GM18511 (cell line): ENCODE measurements around the gene PRKCB.
"Not testable (repeated sequence)": the region's sequence is repeated elsewhere in the genome, so short reads cannot be mapped to it uniquely, and the experiment has no call there.

Source experiments
- ATAC-seq: cut with Tn5 transposase; IDR thresholded peaks from one replicate; pipeline ENCODE4 v1.9.1; 2021; ENCODE audit warnings: mild to moderate bottlenecking, moderate library complexity; ENCODE audit not compliant: unreplicated experiment

PRKCB gene

DNA sequence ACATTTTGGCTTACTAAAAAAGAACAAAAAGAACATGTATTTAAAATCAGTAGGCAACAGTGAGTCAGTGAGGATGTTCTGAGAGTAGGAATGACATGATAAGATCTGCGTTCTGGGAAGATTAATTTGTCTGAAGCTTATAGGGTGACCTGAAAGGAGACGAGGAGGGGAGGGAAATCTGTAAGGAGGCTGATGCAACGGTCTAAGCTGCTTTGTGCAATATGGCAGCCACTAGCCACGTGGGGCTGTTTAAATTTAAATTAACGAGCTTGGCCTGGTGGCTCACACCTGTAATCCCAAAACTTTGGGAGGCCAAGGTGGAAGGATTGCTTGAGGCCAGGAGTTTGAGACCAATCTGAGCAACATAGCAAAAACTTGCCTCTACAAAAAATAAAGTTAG, 238.8 kb downstream of the PRKCB start:
- no peak for ATAC-seq

DNA sequence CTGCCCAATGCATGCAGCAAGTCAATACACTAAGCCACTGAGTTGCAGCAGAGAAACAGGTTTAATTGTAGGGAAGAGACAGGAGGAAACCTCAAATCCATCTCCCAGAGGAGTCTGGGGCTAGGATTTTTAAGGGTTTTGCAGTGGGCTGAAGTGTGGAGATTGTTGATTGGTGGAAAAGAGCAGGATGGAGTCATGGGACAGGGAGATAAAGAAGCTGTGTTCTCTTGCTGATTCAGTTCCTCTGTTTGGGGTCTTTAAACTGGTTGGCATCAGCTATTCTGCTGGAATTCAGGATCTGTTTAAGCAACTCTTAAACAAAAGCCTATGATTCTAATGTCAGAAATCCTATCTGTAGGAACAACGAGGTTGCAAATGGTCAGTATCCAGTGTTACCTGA, 239.5 kb downstream of the PRKCB start:
- no peak for ATAC-seq

DNA sequence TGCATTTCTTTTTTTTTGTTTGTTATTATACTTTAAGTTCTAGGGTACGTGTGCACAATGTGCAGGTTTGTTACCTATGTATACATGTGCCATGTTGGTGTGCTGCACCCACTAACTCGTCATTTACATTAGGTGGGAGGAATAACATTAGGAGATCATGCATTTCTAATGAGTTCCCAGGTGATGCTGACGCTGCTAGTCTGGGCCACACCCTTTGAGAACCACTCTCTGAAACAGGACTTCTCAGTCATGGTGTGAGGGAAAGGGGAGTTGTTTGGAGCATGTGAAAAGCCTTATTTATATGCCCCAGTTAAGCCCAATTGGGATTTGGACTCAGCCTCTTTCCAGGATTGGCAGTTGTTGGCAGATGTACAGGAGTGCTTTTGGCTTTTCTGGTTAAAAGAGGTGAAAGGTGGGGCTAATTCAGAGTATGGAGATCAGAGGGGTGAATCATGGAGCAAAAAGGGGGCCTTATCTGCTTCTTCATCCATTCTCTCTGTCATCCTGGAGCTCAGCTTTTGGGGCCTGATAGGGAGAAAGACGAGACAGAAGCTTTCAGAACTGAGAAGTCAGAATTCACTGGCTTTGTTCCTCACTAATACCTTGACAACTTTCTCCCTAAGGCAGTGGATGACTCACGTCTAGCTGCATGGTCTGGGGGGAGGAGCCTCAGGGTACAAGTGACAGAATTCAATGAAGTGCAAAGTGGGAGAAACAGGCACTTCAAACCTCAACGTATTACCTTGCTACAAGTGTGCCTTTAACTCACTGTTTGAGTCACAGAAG, 240.3 kb downstream of the PRKCB start:
- peak; percentile 60 for ATAC-seq

DNA sequence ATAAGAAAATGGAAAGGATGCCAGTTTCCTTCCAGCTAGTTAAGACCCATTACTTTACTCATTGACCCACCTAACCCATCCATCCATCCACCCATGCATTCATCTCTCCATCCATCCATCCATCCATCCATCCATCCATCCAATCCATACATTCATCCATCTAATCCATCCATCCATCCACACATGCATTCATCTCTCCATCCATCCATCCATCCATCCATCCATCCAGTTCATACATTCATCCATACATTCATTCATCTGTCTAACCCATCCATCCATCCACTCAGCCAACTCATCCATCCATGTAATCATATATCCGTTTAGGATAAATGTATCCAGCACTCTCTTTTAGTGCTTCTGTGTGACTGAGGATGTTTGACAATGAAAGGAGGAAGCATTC, 241.5 kb downstream of the PRKCB start:
- no peak for ATAC-seq

DNA sequence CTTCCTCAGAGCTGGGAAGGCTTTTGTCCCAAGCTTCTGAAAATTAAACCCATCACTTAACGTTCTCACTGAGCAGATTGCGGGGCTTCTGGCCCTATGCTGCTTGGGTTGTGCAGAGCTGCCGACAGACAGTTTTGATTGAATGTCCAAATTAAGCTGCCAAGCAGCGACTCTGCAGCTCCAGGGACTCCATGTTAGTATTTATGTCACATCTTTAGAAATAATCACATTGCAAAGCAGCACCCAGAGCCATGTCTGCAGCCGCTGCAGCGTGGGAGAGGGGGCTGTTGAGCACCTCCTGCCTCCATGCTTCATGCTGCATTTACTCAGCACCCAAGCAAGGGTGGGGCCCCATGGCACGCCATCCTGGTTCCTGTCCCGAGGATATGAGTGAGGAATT, 242.2 kb downstream of the PRKCB start:
- ATAC-seq, result no peak

DNA sequence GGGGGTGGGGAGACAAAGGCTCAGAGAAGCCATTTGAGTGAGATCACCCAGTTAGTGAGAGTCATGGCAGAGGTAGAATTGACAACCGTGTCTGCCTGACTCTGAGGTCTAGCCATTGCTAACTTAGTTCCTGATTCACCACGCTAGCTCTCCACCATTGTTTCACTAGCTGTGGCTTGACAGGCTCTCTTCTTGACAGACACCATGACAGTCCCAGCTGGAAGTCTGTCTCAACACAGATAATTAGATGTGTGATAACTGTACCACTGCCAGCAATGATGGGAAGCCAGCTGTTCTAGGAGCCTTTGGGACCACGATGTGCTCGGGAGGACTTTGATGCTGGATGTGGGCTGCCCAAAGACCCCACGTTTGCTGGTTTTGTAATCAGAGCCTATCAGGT, 249.9 kb downstream of the PRKCB start:
- ATAC-seq, result no peak

DNA sequence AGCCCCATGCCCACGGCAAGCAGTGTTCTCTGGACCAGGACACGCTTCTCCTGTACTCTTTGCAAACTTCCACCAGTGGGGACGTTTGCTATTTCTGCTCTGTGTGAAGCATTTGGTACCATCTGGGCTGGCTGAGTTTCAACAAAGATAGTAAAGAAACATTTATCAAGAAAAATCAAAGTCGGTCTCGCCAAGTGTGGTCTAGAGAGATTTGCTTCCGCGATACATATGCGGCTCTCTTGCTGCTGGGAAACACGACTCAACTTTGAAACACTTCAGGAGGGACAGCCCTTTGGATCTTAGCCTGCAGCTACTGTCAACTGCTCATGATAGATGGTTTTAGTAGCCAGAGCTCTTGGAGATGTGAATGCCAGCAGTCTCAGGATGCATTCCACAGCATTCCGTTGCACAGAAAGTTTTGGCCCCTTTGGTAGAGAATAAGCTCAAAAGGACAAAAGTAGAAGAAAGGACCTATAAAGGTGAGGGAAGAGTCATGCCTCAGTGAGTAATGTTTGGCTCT, 252.2 kb downstream of the PRKCB start:
- ATAC-seq, result no peak

DNA sequence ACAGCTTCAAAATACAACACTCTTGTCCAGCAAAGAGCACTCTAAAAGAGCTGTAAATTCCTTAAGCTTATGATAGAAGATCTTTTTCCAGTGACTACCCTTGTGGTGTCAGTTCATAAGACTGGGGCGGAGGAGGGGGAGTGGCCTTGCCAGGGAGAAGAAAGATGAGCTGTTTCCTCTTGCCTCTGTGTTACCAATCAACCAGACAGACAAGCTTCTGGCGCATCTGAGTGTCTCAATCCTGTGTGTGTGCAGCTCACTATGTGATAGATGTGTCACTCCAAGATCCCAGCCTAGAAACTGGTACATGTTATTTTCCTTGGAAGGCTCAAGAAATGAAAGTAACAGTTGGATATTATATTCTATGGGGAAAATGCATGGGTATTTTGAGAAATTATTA, 253.0 kb downstream of the PRKCB start:
- no peak for ATAC-seq

DNA sequence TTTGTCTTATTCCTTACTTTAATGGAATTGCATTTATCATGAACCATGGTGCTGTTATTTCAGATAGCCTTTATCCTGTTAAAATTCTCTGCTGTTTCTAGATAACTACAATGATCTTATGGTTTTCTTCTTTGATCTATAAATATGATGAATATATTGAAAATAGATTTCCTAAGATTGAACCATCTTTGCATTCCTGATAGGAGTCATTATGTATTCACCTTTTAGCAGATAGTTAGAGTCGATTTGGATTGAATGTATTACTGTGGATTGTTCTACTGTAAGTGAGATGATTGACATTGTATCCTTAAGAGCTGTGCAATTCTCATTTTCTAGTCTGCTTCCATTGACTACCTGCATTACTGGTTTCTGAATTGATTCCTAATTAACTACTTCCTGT, 255.3 kb downstream of the PRKCB start:
- ATAC-seq, result no peak

DNA sequence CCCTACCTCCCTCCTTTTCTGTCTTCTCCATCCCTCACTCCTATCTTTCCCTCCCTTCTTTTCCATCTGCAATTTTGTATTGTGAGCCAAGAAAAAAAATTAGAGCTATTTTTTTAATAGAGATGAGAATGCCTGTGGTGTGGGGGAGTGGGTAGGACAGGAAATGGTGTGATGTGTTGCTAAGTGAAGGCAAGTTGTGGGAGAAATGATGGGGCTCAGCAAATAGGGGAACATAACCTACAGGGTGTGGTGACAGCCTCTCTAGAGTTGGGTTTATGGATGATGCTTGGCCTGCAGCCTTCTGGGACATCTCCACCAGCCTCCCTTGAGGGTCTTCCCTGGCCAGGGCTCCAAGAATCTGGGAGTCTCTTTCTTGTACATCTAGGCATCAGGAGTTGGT, 257.3 kb downstream of the PRKCB start:
- no peak for ATAC-seq

DNA sequence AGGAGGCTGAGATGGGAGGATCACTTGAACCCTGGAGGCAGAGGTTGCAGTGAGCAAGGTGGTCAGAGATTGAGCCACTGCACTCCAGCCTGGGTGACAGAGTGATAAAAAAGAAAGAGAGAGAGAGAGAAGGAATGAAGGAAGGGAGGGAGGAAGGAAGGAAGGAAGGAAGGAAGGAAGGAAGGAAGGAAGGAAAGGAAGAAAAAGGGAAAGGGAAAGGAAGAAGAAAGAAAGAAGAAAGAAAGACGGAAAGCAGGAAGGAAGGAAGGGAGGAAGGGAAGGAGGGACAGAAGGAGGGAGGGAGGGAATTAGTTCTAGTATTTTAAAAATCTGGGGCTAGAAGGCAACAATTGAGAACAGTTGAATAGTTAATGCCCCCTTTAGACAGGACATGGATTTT, 258.9 kb downstream of the PRKCB start:
- no peak for ATAC-seq

DNA sequence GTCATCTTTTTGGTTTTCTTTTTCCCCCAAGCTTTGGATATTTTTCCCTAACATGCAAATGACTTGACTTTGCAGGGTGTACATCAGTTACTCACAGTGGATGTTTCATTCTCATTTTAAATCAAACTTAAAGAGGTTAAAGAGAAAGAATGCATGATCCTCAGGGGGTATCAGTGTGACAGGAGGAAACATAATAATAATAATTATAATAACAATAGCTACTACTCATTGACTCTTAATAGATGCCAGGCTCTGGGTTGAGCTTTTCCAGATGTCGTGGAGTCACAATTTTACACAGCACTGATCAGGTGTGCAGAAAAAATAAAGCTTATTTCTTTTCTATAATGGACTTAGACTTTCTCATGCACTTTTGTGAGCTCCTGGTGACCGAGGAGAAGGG, 263.1 kb downstream of the PRKCB start:
- ATAC-seq, result no peak

DNA sequence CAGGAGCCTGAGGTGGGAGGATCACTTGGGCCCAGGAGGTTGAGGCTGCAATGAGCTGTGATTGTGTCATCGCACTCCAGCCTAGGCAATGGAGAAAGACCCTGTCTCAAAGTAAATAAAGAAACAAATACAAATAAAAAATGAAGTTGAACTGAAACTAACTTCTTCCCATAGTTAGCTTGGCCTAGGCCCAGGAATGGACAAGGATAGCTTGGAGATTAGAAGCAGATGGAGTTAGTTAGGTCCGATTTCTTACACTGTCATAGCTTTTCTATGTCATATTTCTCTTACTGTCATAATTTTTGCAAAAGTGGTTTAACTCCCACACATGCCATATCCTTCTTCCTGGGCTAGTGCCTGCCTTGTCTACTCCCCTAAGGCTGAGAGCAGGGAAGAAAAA, 265.6 kb downstream of the PRKCB start:
- no peak for ATAC-seq

DNA sequence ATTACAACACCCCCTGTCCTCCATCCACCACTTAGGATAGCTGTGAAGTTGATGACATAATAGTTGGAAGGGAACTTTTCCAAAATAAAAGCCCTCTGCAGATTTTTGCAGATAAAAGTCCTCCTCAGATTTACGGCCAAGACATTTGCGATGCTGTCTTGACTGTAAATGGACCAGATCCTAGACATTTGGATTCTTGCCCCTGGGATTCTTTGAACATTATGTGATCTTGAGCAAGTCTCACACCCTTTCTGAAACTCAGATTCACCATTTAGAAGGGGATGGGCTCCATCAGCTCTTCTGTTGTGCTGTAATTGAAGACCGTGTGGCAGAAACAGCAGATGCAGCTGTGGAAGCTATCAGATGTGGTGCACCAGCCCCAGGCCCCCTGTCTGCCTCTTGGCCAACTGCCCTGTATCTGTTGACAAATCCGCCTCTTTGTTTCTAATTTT, 266.5 kb downstream of the PRKCB start:
- ATAC-seq, result no peak

DNA sequence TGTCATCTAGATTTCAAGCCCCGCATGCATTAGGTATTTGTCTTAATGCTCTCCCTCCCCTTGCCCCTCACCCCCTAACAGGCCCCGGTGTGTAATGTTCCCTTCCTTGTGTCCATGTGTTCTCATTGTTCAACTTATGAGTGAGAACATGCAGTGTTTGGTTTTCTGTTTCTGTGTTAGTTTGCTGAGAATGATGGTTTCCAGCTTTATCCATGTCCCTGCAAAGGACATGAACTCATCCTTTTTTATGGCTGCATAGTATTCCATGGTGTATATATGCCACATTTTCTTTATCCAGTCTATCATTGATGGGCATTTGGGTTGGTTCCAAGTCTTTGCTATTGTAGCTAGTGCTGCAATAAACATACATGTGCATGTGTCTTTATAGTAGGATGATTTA, 269.7 kb downstream of the PRKCB start:
- not testable (repeated sequence) for ATAC-seq

DNA sequence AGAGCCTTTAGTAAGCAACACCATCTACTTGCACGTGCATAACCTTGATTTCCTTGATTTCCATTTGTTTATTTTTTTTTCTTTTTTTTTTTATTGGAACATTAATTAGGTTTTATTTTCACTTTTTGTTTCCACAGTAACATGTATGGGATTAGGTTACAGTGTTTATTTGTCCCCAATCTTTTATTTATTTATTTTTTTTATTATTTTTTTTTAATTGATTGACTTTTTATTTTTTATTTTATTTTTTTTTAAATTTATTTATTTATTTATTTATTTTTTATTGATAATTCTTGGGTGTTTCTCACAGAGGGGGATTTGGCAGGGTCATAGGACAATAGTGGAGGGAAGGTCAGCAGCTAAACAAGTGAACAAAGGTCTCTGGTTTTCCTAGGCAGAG, 272.3 kb downstream of the PRKCB start:
- ATAC-seq, result not testable (repeated sequence)

DNA sequence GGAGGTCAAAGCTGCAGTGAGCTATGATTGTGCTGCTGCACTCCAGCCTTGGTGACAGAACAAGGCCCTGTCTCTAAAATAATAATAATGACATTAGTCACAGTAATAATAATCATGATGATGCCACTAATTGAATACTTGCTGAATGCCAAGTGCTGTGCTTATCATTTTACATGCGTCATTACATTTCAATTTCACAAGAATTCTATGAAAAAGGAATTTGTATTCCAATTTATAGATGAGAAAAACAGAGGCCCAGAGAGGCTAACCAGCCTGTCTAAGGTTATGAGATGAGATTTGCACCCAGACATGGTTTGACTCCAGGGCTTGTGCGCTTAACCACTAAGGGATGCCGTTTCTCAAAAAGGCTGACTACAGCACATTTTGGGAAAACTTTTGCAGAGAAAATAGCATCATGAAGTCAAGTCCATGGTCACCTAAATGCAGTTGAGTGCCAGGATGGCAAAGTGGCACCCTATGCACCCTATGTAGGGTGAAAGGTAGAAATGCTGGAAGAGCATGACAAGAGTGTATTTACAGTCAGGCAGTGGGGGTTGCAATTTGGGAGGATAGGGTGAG, 276.0 kb downstream of the PRKCB start:
- no peak for ATAC-seq

DNA sequence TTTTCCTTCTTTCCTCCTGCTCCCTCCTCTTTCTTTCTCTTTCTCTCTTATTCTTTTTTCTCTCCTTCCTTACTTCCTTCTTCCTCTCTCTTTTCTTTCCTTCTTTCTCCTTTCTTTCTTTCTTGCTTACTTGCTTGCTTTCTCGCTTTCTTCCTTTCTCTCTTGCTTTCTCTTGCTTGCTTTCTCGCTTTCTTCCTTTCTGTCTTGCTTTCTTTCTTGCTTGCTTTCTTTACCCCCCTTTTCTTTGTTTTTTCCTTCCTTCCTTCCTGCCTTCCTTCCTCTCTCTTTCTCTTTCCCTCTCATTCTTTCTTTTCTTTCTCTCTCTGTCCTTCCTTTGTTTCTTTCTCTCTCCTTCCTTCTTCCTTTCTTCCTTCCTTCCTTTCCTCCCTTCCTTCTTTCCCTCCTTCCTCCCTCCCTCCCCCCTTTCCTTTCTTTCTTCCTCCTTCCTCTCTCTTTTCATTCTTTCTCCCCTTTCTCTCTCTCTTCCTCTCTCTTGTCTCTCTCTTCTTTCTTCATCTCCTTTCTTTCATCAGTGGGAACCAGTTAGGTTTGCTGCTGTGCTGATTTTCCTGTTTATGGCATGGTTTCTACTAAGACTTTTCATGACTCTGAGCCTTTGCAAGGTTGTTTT, 277.4 kb downstream of the PRKCB start:
- no peak for ATAC-seq

DNA sequence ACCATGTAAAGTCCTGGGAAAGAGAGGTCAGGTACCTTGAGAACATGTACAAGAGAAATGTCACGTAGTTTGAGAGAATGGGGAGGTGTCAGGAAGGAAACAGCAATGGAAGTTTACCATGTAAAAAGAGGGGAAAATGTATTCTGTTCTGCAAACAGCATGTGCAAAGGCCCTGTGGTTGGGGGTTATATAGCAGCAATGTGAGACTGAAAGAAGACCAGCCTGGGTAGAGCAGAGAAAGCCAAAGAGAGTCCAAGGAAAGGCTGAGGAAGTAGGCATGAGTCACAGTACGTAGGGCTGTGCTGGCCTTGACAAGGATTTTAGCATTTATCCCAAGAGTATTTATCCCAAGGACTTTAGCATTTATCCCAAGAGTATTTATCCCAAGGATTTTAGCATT, 279.1 kb downstream of the PRKCB start:
- ATAC-seq, result no peak

DNA sequence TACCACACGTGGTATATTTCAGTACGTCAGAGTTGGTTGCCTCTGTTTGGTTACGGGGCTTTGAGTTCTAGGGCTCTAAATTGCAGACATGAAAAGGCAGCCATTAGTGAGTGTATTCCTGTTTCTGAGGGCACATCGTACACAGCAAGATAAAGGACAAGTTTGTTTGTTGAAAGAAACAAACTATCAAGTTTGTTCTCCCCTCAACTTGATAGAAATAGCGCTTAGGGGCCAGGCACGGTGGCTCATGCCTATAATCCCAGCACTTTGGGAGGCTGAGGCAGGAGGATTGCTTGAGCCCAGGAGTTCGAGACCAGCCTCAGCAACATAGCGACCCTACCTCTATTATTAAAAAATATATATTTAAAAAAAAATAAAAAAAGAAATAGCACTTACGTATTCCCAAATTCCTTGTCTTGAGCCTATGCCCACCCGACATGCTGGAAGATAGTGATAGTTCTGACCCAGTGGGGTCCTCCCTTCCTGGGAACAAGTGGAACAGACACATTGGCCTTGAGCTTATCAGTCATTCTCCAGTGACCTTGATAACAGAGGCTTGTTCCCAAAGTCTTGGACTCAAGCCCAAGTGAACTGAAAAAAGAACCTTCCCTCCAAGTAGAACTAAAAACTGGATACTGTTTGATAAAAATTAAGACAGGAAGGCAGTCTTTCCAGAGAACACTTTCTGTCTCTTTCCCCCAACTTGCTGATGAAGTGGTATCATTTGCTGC, 280.4 kb downstream of the PRKCB start:
- no peak for ATAC-seq

DNA sequence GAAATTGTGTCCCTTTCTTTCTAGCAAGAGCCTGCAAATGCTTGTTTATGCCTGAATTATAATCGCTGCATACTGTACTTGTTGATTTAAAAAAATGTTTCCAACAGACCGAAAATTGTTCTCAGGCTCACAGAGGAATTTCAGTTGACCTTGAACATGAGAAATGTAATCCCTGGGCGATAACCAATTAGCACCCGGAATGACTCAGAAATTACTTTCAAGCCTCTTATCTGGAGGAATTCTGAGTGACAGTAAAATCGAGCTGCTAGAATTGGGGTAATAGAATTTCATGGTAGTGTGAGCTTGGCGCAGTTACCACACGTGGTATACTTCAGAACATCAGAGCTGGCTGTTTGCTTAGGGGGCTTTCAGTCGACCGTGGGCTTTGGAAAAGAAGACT, 281.2 kb downstream of the PRKCB start:
- ATAC-seq, result no peak
